SJCRH30 (cell line): ENCODE measurements around the gene MECP2. TPM values are rescaled to one million over a fixed set of nuclear protein-coding genes. Genes with fewer than 3 reads are reported as not detected.

Source experiments
- DNase-seq, 2 experiments: peaks; one replicate each; pipeline ENCODE4 v3.0.0-alpha.2; 2015 to 2020
- H3K27ac ChIP-seq: fragments of 250-450 bp; sonication (Bioruptor Pico); 2 replicates; pipeline ENCODE4 v1.5.1; 2020; ENCODE audit warnings: mild to moderate bottlenecking, moderate library complexity
- H3K27me3 ChIP-seq: fragments of 250-450 bp; sonication (Bioruptor Pico); 2 replicates; pipeline ENCODE4 v1.5.1; 2020; ENCODE audit warnings: mild to moderate bottlenecking, moderate library complexity
- H3K36me3 ChIP-seq: fragments of 250-450 bp; sonication (Bioruptor Pico); 2 replicates; pipeline ENCODE4 v1.5.1; 2020; ENCODE audit warnings: mild to moderate bottlenecking, moderate library complexity
- H3K4me1 ChIP-seq: fragments of 250-450 bp; sonication (Bioruptor Pico); 2 replicates; pipeline ENCODE4 v1.5.1; 2020; ENCODE audit warnings: mild to moderate bottlenecking, moderate library complexity
- H3K4me3 ChIP-seq: fragments of 250-450 bp; sonication (Bioruptor Pico); 2 replicates; pipeline ENCODE4 v1.5.1; 2020; ENCODE audit warnings: mild to moderate bottlenecking, moderate library complexity
- H3K9me3 ChIP-seq: fragments of 250-450 bp; sonication (Bioruptor Pico); replicated peaks from 2 replicates; pipeline ENCODE4 v1.5.1; 2020; ENCODE audit warnings: mild to moderate bottlenecking, moderate library complexity
- total RNA-seq: library from RNA; depleted of rRNA; stranded (reverse); fragments of >200 nt; shearing (Covaris generic); gene quantifications from 2 replicates; pipeline ENCODE4 v1.2.3, GENCODE V29; 2014; rRNA removed

The MECP2 gene
- total RNA-seq, 1 experiment from 2014 or later = 26.2 TPM

DNA sequence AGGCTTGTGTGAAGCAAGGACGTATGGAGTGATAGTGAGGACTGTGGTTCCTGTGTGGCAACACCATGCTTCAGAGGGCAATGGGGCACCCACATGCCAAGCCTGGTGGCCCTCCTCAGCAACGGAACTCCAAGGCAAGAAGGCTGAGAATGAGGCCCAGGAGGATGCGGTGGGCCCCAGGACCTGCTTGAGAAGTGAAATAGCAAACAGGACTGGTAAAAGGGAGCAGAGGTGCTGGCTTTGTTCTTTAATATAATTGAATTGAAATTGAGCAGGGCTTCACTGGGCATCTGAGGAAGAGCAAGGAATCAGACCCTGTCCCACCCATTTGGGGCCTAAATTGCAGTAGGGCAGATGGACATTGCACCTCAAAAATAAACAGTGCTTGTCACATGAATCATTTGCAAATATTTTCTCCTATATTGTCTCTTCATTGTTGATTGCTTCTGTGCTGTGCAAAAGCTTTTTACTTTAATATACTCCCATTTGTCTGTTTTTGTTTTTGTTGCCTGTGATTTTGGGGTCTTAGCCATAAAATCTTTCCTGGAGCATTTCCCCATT is 122.7 kb downstream of the MECP2 start:
- Histone ChIP-seq H3K9me3 (no peaks in the 10 kb centered on the region), H3K4me1 (no peaks in the 10 kb centered on the region), H3K27ac (no peak overlapping the region), H3K36me3 (no peaks in the 10 kb centered on the region), H3K4me3 (no peak overlapping the region), H3K27me3 (no peaks in the 10 kb centered on the region)
- no peak for DNase-seq

- no peaks in the 10 kb centered on the region for H3K4me1 ChIP-seq
- H3K36me3 ChIP-seq = no peaks in the 10 kb centered on the region
- no peak overlapping the region; the same call in 1 of the 2 replicates for H3K27ac ChIP-seq
- H3K9me3 ChIP-seq = no peaks in the 10 kb centered on the region
- DNase-seq = no peak
- H3K27me3 ChIP-seq = no peaks in the 10 kb centered on the region
- H3K4me3 ChIP-seq = no peak overlapping the region
Observed at GRCh38 chrX:153974003-153974725, 123.4 kb downstream of the MECP2 start.

DNA sequence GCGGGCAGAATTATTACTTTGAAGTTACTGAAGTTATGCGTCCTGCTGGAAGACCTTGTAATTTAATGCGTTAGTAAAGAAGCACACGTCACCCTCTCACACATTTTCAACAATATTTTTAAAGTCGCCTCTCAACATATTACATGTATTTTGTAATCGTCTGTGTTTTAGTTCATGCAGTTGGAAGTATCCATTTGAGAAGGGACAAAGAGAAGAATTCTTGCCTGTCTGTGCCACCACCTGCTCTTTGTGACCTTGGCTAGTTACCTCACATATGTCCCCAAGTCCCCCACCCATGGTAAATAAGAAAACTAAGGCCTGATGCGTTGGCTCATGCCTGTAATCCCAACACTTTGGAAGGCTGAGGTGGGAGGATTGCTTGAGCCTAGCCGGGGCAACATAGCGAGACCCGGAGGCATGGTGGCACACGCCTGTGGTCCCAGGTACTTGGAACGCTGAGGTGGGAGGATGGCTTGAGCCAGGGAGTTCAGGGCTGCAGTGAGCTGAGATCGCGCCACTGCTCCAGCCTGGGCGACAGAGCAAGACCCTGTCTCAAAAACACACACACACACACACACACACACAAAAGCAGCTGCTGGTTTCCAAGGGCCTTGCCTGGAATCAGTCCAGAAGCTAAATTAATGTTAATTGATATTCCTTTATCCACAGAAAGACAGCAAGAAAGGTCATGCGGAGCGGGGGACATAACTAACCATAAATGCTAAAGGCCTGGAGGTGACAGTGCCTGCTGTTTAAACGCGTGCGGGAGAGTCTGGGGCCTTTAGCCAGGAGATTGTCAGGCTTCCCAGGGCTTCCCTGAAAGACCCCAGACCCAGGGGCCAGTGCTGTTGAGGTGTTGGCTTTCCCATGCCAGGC is 124.2 kb downstream of the MECP2 start:
- H3K27me3 ChIP-seq = no peaks in the 10 kb centered on the region
- peak overlapping the region; percentile 86 for H3K27ac ChIP-seq
- no peaks in the 10 kb centered on the region for H3K9me3 ChIP-seq
- H3K4me3 ChIP-seq = peak overlapping the region; percentile 97
- H3K4me1 ChIP-seq = peaks cover under 1% of the 10 kb centered on the region
- peaks cover 3% of the 10 kb centered on the region; the same call in 1 of the 2 replicates for H3K36me3 ChIP-seq
- DNase-seq = peak in 1 of 2 experiments; percentile 10

DNA sequence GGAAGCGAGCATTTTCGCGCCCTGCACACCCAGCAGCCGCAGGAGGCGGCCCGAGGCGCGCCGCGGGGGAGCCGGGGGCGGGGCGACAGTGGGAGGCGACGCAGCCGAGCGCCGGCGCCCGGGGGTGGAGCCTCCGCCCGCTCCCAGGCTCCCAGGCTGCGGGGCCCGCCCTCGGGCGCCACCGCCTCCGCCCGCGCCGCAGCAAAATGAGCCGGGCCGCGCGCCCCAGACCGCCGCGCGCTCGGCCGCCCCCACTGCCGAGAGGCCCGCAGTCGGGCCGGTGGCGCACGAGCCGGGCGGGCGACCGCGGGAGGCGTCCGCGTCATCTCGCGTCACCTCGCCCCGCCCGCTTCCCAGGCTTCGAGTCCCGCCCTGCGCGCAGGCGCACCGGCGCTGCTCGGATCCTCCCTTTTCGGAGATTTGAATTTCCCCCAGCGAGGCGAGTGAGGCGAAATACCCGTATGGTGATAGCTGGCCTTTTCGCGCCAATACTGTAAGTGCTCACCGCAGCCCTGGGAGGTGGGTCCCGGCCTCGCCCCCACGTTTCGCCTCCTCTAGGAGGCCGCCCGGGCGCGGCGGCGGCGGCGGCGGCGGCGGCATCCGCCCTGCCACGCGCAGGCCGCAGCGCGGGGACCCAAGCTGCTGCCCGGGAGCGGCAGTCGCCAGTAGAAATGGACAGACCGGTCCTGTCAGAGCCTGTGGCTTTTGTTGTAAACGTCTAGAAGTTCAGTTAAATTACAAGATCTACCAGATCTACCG is 125.0 kb downstream of the MECP2 start, which contains the start of gene TMEM187:
TMEM187 (plus strand) TSS at position 387 of the 759 bp plus-strand sequence. CDS start 9,309 bp downstream, outside the sequence.
- no peaks in the 10 kb centered on the region for H3K27me3 ChIP-seq
- H3K27ac ChIP-seq = peak within 1 kb of the TSS; percentile 100
- no peaks in the 10 kb centered on the region for H3K9me3 ChIP-seq
- peak; percentile 91 to 92 for DNase-seq
- H3K4me1 ChIP-seq = peaks cover 5% of the 10 kb centered on the region
- peaks cover 8% of the 10 kb centered on the region; the same call in 1 of the 2 replicates for H3K36me3 ChIP-seq
- peak within 1 kb of the TSS; percentile 97 for H3K4me3 ChIP-seq

Other genes with a start within 250 kb of the MECP2 start
- gene L1CAM, start 211.5 kb downstream of the MECP2 start, total RNA-seq = 14.2 and 14.7 TPM in 2 replicates
- not detected in 2 replicates for gene AVPR2, start 193.0 kb downstream of the MECP2 start, total RNA-seq
- 7.7 and 8.2 TPM in 2 replicates for gene ARHGAP4, start 171.5 kb downstream of the MECP2 start, total RNA-seq
- gene NAA10, start 162.7 kb downstream of the MECP2 start, total RNA-seq = 58.6 and 69.6 TPM in 2 replicates
- 0.18 TPM in 1 of 2 replicates, not detected in the other for gene RENBP, start 153.1 kb downstream of the MECP2 start, total RNA-seq
- gene HCFC1, start 125.9 kb downstream of the MECP2 start, total RNA-seq = 55.6 and 56.9 TPM in 2 replicates
- 0.97 and 1.7 TPM in 2 replicates for gene TMEM187, start 125.0 kb downstream of the MECP2 start, total RNA-seq
- 91.9 and 95.3 TPM in 2 replicates for gene IRAK1, start 77.8 kb downstream of the MECP2 start, total RNA-seq
- not detected in 2 replicates for gene OPN1LW, start 46.5 kb upstream of the MECP2 start, total RNA-seq
- gene OPN1MW, start 84.9 kb upstream of the MECP2 start, total RNA-seq = not detected in 2 replicates
- gene OPN1MW2, start 122.0 kb upstream of the MECP2 start, total RNA-seq = not detected in 2 replicates
- gene OPN1MW3, start 159.9 kb upstream of the MECP2 start, total RNA-seq = not detected in 2 replicates
- not detected in 2 replicates for gene TEX28, start 197.4 kb upstream of the MECP2 start, total RNA-seq
- 1.1 TPM in 1 of 2 replicates, not detected in the other for gene TKTL1, start 198.1 kb upstream of the MECP2 start, total RNA-seq